ENCODE data around the gene DAP.

DAP gene

DNA sequence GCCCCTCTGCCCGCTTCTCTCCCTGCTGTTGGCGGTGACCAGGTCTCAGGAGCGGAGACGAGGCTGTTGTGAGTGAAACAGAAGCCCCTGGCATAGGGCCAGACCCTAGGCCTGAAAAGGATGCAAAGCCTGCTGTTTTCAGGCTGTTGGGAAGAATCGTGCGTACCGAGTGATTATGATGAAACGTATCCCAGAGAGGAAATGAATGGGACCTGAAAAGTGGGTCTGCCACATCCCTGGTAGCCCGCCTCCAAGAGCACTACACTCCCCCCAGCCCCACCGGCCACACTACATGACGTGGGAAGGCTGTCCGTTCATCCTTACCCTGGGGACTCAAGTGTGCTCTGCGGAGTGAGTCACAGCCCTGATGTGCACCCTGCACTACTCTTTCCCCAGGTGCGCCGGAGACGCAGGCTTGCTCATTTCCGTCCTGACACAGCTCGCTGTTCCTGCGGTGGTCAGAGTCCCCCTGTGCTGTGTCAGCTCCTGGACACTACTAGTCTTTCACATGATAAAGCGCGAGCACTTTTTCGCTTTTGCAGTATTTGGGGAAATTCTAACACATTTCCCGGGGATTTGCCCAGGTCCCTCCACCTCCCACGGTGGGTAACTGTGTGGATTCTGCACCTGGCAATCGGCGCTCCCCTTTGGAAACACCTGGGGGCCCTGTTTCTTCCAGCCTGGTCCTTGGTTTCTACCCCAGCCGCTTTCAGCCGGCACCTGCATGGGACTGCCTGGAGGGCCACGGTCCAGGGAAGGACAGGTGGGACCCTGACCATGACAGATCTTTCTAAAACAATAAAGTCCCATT, 105.7 kb downstream of the DAP start:
- no peak overlapping the region for H2AFZ ChIP-seq (ENCODE audit: low read depth, low read length)
- no peak overlapping the region for H3K27ac ChIP-seq (ENCODE audit: low read length)
- no peaks in the 10 kb centered on the region for H3K79me2 ChIP-seq (ENCODE audit: insufficient read depth, low read length)
- H3K36me3 ChIP-seq (ENCODE audit: insufficient read depth, low read length): peaks cover 57% of the 10 kb centered on the region
- peaks cover 44% of the 10 kb centered on the region; the same call in 1 of the 2 replicates for H4K20me1 ChIP-seq (ENCODE audit: insufficient read depth, low read length)
- H3K4me3 ChIP-seq (ENCODE audit: low read depth in 1 of 2, low read length in 2 of 2): no peak overlapping the region
- H3K9me3 ChIP-seq (ENCODE audit: insufficient read depth, low read length, severe bottlenecking): no peaks in the 10 kb centered on the region
- H3K27me3 ChIP-seq (ENCODE audit: insufficient read depth, low read length, poor library complexity): no peaks in the 10 kb centered on the region
- H3K4me1 ChIP-seq (ENCODE audit: insufficient read depth, low read length): no peaks in the 10 kb centered on the region
- H3K4me2 ChIP-seq (ENCODE audit: insufficient read depth, low read length): no peak overlapping the region
- DNase-seq (no peak), ATAC-seq (ENCODE audit: insufficient read depth, low read depth) (no peak)
- H3K9ac ChIP-seq (ENCODE audit: low read depth, low read length): no peak overlapping the region
- TF ChIP-seq EZH2 (IDR thresholded peaks at IDR 0.05; ENCODE audit: borderline replicate concordance, low read depth, low read length, severe bottlenecking): no peak
- TF ChIP-seq, protein P1, sequence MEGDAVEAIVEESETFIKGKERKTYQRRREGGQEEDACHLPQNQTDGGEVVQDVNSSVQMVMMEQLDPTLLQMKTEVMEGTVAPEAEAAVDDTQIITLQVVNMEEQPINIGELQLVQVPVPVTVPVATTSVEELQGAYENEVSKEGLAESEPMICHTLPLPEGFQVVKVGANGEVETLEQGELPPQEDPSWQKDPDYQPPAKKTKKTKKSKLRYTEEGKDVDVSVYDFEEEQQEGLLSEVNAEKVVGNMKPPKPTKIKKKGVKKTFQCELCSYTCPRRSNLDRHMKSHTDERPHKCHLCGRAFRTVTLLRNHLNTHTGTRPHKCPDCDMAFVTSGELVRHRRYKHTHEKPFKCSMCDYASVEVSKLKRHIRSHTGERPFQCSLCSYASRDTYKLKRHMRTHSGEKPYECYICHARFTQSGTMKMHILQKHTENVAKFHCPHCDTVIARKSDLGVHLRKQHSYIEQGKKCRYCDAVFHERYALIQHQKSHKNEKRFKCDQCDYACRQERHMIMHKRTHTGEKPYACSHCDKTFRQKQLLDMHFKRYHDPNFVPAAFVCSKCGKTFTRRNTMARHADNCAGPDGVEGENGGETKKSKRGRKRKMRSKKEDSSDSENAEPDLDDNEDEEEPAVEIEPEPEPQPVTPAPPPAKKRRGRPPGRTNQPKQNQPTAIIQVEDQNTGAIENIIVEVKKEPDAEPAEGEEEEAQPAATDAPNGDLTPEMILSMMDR (IDR thresholded peaks at IDR 0.05; ENCODE audit: borderline replicate concordance, extremely low read depth, low read length, poor library complexity, severe bottlenecking): no peak

DNA sequence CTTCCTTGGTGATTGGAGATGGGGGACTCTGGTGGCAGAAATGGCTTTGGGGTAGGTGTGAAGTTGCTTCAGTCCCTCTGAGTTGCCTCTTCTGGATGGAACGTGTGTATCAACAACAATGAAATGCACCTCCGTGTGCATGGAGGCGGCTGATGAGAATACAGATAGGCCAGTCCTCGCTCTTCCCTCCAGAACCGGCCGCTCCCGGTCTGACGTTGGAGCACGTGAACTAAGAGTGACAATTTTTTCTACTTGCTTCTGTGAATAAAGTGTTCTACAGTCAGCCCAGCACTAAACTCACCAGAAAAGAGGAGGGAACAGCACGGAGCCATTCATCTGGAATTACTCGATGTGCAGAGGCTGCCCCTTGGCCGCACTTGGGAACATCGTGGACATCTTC, 106.5 kb downstream of the DAP start:
- ATAC-seq (ENCODE audit: insufficient read depth, low read depth) (no peak), DNase-seq (no peak)
- Histone ChIP-seq H3K4me2 (ENCODE audit: insufficient read depth, low read length) (no peak overlapping the region), H3K9ac (ENCODE audit: low read depth, low read length) (no peak overlapping the region), H4K20me1 (ENCODE audit: insufficient read depth, low read length) (peaks cover 42% of the 10 kb centered on the region; the same call in 1 of the 2 replicates), H3K36me3 (ENCODE audit: insufficient read depth, low read length) (peaks cover 61% of the 10 kb centered on the region), H3K4me3 (ENCODE audit: low read depth in 1 of 2, low read length in 2 of 2) (no peak overlapping the region), H2AFZ (ENCODE audit: low read depth, low read length) (no peak overlapping the region), H3K27ac (ENCODE audit: low read length) (no peak overlapping the region), H3K27me3 (ENCODE audit: insufficient read depth, low read length, poor library complexity) (no peaks in the 10 kb centered on the region), H3K79me2 (ENCODE audit: insufficient read depth, low read length) (no peaks in the 10 kb centered on the region), H3K9me3 (ENCODE audit: insufficient read depth, low read length, severe bottlenecking) (no peaks in the 10 kb centered on the region), H3K4me1 (ENCODE audit: insufficient read depth, low read length) (no peaks in the 10 kb centered on the region)
- no peak for TF ChIP-seq EZH2 (IDR thresholded peaks at IDR 0.05; ENCODE audit: borderline replicate concordance, low read depth, low read length, severe bottlenecking)
- TF ChIP-seq, protein P1 (IDR thresholded peaks at IDR 0.05; ENCODE audit: borderline replicate concordance, extremely low read depth, low read length, poor library complexity, severe bottlenecking): no peak

DNA sequence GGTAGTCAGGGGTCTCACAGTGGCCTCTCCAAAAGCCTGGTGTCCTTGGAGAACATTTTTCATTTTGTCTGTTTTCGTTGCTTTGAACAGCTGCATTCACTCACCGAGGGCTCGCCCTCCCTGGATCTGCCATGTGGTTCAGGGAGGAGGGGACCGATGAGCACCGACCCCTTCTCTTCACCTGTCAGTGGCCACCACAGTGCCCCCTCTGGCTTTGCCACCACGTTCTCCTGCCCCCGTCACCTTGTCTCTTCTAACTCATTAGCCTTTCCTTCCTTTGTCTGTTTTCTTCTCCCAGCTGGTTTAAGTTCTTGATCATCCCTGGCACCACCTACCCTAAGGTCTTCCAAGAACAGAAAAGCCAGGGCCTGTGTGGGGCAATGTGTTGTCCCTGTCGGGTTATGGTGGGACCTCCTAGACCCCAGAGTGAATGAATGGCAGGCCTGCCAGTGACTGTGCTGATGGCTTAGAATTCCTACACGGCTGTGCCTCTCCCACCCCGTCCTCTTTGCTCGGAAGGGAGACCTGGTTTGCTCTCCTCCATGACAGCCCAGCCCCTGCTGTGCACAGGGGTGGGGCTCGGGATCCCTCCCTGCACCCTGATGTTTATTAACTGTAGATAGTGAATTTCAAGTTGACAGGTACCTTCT, 107.2 kb downstream of the DAP start:
- Histone ChIP-seq H3K4me2 (ENCODE audit: insufficient read depth, low read length) (no peak overlapping the region), H3K27me3 (ENCODE audit: insufficient read depth, low read length, poor library complexity) (no peaks in the 10 kb centered on the region), H3K4me3 (ENCODE audit: low read depth in 1 of 2, low read length in 2 of 2) (no peak overlapping the region), H4K20me1 (ENCODE audit: insufficient read depth, low read length) (peaks cover 42% of the 10 kb centered on the region; the same call in 1 of the 2 replicates), H3K36me3 (ENCODE audit: insufficient read depth, low read length) (peaks cover 66% of the 10 kb centered on the region), H3K9me3 (ENCODE audit: insufficient read depth, low read length, severe bottlenecking) (no peaks in the 10 kb centered on the region), H3K79me2 (ENCODE audit: insufficient read depth, low read length) (no peaks in the 10 kb centered on the region), H3K27ac (ENCODE audit: low read length) (no peak overlapping the region), H3K9ac (ENCODE audit: low read depth, low read length) (no peak overlapping the region), H2AFZ (ENCODE audit: low read depth, low read length) (no peak overlapping the region), H3K4me1 (ENCODE audit: insufficient read depth, low read length) (no peaks in the 10 kb centered on the region)
- DNase-seq: no peak
- ATAC-seq (ENCODE audit: insufficient read depth, low read depth): no peak
- TF ChIP-seq, protein P1 (IDR thresholded peaks at IDR 0.05; ENCODE audit: borderline replicate concordance, extremely low read depth, low read length, poor library complexity, severe bottlenecking): no peak
- no peak for TF ChIP-seq EZH2 (IDR thresholded peaks at IDR 0.05; ENCODE audit: borderline replicate concordance, low read depth, low read length, severe bottlenecking)
